Ammon's horn (tissue), 1 donor: ENCODE results near the gene CEP20.

Source experiments
- DNase-seq: peaks from one replicate; pipeline ENCODE4 v3.0.0-alpha.2; 2016; ENCODE audit warnings: low spot score

The CEP20 gene

DNA sequence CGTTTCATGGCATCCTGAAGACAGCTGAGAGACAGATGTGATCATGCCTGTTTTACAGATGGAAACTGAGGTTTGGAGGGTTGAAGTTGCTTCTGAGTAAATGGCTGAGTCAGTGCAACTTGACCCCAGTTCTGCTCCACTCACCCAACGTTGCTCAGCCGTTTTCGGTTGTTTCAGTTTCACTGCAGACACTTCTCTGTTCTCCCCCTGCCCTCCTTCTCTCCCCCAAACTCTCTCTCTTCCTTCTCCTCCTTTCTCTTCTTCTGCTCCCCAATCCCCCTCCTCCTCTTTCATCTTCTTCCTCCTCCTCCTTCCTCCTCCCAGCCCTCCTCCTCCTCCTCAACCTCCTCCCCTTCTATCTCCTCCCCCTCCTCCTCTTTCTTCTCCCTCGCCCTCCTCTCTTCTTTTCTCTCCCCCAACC is 9.4 kb upstream of the CEP20 start:
- DNase-seq: no peak

DNA sequence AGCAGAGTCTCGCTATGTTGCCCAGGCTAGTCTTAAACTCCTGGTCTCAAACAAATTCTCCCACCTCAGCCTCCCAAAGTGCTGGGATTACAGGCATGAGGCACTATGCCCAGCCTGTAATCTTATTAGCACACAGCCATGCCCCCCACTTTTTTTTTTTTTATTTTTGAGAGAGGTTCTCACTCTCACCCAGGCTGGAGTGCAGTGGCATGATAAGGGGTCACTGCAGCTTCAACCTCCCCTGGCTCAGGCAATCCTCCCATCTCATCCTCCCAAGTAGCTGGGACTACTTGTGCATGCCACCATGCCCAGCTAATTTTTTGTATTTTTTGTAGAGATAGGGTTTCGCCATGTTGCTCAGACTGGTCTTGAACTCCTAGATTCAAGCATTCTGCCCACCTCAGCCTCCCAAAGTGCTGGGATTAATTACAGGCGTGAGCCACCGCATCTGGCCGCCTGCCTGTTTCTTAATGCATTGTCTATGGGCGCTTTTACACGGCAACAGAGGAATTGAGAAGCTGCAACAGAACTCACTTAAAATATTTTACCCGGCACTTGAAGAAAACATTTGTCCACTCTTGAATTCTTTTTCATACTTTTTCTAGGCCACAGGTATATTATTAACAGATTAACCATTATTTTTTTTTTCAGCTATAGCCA is 8.8 kb upstream of the CEP20 start:
- no peak for DNase-seq

DNA sequence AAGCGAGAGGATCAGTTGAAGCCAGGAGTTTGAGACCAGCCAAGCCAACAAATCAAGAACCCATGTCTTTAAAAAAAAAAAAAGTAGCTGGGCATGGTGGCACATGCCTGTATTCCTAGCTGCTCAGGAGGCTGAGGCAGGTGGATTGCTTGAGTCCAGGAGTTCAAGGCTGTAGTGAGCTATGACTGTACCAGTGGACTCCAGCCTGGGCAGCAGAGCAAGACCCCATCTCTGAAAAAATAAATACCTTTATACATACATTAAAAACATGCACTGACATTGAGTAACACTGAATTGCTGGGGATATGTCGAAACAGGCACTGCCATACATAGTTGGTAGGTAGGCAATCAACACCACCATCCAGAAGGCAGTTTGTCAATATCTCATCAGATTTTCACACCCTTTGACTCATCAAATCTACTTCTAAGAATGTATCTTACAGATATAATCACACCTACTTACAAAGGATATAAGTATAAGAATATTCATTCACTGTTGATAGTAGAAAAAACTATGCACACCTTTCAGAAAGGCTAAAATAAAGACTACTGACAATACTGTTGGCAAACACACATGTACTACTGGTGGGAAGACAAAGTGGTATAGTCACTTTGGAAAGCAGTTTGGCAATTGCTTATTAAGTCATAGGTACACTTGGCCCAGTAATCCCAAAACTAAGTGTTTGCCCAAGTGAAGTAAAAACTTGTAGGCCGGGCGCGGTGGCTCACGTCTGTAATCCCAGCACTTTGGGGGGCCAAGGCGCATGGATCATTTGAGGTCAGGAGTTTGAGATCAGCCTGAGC is 6.4 kb upstream of the CEP20 start:
- no peak for DNase-seq

DNA sequence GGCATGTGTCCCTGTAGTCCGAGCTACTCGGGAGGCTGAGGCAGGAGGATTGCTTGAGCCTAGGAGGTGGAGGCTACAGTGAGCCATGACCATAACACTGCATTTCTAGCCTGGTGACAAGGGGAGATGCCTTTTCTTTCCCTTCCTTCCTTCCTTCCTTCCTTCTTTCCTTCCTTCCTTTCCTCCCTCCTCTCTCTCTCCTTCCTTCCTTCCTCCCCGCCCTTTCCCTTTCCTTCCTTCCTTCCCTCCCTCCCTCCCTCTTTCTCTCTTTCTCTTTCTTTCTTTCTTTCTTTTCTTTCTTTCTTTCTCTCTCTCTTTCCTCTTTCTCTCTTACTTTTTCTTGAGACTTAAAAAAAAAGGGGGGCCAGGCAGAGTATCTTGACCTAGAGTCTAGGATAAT is 3.1 kb upstream of the CEP20 start:
- DNase-seq: no peak

DNA sequence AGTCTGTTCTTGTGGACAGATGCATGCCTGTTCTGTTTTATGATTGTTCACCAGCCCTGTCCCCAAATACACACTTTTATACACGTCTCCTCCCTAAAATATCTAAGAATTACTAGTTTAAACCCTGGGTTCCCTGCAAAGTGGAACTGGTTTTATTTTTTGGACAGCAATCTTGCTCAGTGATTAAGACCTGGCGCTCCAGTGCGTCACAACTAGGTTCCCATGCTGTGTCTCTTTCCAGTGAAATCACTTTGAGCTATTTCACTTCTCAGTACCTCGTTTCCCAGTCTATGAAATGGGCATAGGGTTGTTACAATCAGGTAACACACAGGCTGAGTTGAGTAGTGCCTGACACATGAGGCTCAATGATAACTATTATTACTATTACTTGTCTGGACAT is 1.1 kb downstream of the CEP20 start:
- DNase-seq: no peak

DNA sequence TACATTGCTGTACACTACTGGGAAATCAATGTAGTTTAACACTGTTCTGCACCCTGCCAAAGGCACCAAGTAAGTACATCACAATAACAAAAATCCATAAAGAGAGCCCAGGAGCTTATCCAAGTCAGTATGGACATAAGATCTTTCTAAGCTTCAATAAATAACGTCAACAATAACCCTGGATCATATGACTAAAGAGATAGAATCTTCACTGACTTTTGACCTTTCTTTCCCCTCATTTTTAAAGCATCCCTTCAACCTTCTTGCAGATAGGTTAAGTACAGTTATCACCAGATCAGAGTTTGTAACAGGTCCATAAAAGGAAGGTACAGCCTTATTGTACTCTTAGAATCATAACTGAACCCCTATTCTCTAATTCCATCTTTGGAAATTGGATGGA is 2.3 kb downstream of the CEP20 start:
- DNase-seq: no peak

DNA sequence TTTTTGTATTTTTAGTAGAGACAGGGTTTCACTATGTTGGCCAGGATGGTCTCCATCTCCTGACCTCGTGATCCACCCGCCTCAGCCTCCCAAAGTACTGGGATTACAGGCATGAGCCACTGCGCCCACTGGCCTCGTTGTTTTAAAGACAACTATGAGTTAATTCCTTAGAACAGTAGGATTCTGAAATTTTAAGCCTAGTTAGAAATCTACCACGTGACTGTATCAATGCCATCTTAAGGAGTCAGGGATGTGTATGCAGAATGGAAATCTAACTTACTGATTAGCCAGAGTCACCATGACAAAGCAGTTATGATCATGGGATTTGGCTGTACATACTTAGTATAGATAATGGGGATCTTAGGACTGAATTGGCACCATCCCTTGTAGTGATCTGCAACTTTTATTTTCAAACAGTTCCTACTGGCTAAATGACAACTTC is 2.8 kb downstream of the CEP20 start:
- DNase-seq: no peak

DNA sequence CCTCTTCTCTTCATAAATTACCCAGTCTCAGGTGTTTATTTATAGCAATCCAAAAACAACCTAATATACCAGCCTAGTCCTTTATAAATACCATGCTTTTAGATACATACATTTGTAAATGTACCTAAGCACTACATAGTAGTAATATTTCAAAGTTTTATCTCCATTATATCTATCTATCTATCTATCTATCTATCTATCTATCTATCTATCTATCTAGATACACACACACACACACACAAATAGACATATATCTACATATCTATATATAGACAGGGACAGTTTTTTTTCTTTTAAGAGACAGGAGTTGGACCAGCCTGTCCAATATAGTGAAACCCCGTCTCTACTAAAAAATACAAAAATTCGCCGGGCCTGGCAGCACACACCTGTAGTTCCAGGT is 5.8 kb downstream of the CEP20 start:
- DNase-seq: no peak

DNA sequence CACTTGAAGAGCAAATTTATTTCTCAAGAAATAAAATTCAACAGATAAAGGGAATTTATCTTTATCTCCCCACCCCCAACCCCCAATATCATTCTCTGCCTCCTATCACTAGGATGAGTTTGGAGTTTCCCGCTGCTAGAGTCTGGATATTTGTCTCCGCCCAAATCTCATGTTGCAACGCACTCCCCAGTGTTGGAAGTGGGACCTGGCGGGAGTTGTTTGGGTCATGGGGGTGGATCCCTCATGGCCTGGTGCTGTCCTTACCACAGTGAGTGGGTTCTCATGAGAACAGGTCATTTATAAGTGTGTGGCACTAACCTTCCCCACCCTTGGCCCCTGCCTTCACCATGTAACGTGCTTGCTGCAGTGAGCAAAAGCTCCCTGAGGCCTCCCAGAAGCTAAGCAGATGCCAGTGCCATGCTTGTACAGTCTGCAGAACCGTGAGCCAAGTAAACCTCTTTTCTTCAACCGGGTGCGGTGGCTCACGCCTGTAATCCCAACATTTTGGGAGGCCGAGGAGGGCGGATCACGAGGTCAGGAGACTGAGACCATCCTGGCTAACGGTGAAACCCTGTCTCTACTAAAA is 6.5 kb downstream of the CEP20 start:
- no peak for DNase-seq

DNA sequence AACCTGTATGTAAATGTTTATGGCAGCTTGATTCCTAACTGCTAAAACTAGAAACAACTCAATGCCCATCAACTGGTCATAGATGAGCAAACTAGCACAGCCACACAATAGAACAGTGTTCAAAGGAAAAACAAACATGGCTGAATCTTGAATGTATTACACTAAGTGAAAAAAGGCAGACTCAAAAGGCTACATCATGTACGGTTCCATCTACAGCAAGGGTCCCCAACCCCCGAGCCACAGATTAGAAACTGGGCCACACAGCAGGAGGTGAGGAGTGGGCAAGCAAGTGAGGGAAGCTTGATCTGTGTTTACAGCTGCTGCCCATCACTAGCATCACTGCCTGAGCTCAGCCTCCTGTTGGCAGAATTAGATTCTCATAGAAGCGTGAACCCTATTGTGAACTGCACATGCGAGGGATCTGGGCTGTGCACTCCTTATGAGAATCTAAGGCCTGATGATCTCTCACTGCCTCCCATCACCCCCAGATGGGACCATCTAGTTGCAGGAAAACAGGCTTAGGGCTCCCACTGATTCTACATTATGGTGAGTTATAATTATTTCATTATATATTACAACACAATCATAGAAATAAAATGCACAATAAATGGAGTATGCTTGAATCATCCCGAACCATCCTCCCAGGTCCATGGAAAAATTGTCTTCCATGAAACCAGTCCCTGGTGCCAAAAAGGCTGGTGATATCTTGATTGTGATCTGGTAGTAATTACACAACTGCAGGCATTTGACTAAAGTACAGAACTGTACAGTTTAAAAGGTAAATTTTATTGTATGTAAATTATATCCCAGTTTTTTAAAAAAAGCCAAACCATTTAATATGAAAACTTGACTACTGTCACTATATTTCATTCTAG is 7.7 kb downstream of the CEP20 start:
- no peak for DNase-seq

DNA sequence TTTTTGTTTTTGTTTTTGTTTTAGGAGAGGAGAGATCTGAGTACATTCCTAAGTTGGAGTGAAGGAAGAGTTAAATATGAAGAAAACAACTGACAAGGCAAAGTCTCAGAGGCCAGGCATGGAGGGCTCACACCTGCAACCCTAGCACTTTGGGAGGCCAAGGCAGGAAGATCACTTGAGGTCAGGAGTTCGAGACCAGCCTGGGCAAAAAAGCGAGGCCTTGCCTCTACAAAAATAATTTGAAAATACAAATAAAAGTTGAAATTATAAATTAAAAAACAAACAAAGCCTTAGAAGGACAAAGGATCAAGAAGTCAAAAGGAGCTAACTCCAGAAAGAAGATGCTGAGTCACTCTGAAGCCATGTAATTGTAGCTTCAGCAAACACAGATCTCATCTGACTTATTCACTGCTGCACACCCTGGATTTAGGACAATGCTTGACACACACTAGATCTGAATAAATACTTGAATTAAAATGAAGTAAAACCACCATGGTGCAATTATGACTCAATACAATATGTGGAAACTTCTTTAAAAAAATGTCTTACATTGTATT is 9.1 kb downstream of the CEP20 start:
- no peak for DNase-seq

DNA sequence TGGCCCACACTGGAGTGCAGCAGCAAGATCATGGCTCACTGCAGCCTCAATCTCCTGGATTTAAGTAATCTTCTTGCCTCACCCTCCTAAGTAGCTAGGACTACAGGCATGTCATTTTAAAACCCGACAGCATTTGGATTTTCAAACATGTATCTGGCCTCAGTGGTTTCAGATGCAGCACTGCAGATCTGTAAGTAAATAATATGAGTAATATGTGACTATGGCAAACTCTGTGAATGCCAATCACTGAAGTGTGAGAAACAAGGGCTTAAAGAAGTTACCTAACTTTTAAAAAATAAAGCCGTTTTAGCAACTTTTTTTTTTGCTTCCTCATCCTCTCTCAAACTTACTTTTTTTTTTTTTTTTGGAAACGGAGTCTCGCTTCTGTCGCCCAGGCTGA is 11.9 kb downstream of the CEP20 start:
- no peak for DNase-seq

DNA sequence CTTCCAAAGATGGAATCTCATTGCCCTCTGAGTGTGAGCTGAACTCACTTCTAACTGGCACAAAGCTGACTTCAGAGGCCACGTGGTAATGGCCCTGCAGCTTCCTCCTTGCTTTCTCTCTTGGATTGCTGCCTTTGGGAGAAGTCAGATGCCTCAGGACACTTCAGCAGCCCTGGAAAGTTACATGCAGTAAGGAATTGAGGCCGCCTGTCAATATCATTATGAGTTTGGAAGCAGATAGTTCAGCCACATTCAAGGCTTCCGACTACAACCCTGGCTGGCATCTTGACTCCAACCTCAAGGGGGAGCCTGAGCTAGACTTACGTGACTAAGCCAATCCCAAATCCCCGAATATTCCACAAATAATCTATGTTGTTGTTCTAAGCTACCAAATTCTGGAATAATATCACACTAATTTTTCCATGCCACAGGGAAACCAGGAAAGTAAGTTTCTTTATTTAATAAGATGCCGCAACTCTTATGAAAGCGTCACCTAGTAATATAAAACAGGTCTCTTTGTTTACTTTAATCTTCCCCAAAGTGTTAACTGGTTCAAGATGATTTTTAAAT is 13.6 kb downstream of the CEP20 start:
- DNase-seq: peak; percentile 76

DNA sequence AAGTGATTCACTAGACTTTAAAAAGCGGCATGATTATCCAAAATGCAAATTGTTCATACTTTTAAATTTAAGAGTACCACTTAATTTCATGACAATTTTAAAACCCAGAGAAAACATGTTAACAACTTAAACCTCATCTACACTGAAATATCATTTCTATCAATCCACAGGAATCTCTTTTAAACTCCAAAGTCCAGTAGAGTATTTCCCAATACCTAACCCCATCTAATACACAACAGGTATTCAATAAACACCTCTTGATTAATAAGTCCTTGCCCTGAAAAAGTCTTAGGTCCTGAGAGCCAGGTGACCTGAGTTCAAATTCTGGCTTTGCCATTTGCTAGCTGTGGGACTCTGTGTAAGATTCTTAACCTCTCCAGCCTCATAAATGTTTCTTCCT is 14.7 kb downstream of the CEP20 start:
- no peak for DNase-seq

DNA sequence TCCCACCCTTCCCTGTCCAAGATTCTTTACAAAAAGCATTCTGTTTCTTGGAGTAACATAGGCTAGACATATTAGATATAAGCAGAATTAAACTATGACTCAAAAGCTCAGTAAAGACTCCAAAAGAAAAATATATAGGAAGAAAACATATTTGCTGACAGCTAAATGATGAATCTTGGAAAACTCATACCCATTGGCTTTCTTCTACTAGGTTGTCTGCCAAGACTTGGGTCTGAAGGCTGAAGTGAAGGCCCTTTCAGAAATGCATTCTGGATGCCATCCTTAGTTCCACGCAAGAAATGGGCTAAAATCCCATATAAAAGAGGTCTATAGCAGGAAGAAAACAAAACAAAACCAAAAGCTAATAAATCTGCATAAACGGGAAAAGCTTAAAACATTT is 15.1 kb downstream of the CEP20 start:
- DNase-seq: no peak

DNA sequence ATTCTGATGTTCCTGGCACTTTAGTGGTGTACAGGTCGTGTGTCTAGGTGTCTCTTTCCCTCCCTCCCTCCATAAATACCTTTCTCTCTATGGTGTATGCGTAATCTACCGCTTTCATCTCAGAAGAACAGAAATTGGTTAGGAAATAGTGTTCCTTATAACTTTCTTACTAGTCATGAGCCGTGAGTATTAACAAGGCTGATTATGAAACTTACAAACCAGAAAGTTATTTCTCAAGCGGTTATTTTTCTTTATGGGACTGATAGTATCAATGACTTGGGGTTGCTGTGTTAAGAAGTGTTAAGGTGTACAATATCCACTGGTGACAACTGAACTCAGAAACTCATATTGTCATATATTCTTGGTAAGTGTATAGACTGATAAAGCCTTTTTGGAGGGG is 18.4 kb downstream of the CEP20 start:
- no peak for DNase-seq

DNA sequence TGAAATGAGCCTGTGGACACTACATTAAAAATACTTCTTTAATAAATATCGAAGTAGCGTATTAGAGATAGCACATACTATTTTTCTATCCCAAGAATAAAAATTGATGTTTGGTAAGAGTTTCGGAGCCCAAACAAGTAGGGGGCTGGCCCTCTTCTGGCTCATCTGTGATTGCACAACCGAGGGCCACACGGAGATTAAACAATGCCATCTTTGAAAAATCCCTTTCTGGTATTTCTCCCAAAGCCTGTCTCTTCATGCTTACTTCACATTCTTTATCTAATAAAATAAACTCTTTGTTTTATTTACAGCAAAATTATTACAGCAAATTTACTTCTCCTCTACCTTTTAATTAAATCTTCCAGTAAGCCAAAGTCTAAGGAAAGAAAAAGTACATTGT is 22.0 kb downstream of the CEP20 start:
- DNase-seq: no peak

DNA sequence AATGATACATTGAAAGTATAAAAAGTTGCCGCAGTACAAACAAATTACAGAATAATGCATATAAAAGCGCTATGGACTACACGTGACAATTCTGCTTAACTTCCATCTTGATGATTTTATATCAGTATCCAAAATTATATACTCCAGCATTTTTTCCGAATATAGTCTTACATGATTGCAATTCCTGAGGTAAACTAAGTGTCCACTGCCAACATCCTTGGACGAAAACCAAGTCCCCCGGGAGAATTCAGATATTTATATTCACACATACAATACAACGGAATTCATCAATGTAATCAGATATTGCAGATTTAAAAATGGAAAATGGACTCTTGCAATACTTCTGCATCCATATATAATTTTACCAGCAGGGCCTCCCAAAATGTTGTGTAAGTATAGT is 22.7 kb downstream of the CEP20 start:
- no peak for DNase-seq

DNA sequence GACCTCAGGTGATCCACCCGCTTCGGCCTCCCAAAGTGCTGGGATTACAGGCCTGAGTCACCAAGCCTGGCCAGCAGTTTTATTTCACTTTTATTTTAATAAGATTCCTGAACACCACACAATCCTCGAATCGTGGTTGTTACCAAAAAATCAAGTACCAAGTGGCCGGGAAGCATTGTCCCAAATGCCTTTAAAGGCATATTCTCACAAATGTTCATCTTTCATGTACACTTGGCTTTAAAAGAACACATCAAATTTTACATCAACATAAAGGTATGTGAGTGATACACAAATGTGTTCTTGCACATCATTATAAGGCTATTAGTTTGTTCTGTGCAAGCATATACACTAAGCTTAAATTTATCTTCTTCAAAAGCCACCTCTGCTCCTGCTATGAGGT is 23.5 kb downstream of the CEP20 start:
- no peak for DNase-seq

DNA sequence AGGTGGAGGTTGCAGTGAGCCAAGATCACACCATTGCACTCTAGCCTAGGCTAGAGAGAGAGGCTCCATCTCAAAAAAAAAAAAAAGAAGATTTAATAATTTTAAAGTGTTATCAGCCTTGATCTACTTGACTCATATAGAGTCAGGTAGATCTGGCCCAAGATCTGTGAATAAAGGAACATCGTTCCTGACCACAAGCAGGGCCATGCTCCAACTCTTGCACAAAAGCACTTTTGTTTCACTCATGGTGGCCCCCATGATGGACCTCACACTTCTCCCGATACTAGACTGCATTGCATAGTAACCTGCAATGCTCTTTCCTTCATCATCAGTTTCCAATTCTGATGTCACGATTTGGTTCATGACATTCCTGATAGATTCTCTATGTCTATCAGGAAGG is 26.4 kb downstream of the CEP20 start:
- no peak for DNase-seq

DNA sequence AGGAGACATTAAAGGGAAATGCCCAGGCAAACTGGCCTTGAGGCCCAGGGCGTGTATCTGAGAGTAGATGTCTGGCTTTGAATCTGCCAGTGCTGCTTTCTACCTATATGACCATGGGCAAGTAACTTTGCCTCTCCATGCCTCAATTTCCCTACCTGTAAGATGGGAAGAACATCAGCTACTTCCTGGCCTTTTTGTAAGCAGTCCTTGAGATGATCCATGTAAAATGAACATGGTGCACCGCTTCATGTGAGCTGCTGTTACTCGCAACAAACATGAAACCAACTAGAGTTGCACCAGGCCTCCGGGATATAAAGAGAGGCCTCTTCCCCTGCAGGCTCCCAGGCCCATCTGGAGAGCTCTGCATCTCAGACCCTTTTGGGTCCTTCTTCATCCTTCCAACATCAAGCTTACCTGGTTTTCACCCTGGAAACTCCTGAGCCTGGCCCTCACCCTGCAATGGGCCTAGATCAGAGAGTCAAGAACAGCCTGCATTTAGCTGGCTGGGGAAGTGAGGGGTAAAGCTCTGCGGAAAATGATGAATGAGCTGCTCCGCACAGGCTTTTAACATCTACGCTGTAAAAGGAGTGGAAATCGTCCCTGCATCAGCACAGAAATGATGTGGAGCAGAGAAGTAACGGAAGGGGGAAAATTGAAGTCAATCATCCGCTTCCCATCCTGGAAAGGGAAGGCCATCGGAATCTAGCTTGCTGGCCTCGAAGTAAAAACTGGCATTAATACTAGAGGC is 29.3 kb downstream of the CEP20 start:
- no peak for DNase-seq
